Lower leg skin (tissue), 4 donors: Measurements from ENCODE around the gene BCO1. TPM values are rescaled to one million over a fixed set of nuclear protein-coding genes. Genes with fewer than 3 reads are reported as not detected.

Experiments
- DNase-seq, 2 donors: peaks; one replicate each; pipeline ENCODE4 v3.0.0-alpha.2; 2019; ENCODE audit warnings: low spot score in 2 of 2
- H3K4me3 ChIP-seq: fragments of 200-600 bp; sonication (generic); 2 replicates; pipeline ENCODE4 v1.5.1; 2017; ENCODE audit warnings: mild to moderate bottlenecking, low read depth; ENCODE audit not compliant: poor library complexity, severe bottlenecking
- POLR2A ChIP-seq, 2 donors: fragments of 450-650 bp; IDR thresholded peaks; one replicate each; pipeline ENCODE4 v1.6.1; 2016 to 2017; ENCODE audit warnings: antibody characterized with exemption in 2 of 2, mild to moderate bottlenecking in 1 of 2, moderate library complexity in 1 of 2
- whole genome bisulfite sequencing, 2 donors: methylation state at CpG; one replicate each; pipeline ENCODE4 v1.1.5; 2018; 5-methylcytosine and 5-hydroxymethylcytosine counted together
- intact Hi-C: fragments of 100-400 bp; cut with DNase I; formaldehyde crosslinking; loops from one replicate; pipeline ENCODE4 v1.15.0; 2023; ENCODE audit warnings: low total_unique reads
- total RNA-seq, 4 donors: library from RNA; depleted of rRNA; stranded (reverse); fragments of >200 nt; gene quantifications; one replicate each; pipeline ENCODE4 v1.1.0, GENCODE V29; 2016
- TF ChIP-seq, protein P1 (sequence below), 3 donors: fragments of 450-650 bp; IDR thresholded peaks; one replicate each; pipeline ENCODE4 v1.5.1; 2016; ENCODE audit warnings: antibody characterized with exemption in 3 of 3, mild to moderate bottlenecking in 3 of 3, moderate library complexity in 2 of 3

Gene BCO1
- total RNA-seq, 4 donors from 2014 or later, result 0.12 to 0.29 TPM; not detected in 2

GRCh38 chr16:81286190-81286589, 47.7 kb downstream of the BCO1 start:
- no peak overlapping the region for H3K4me3 ChIP-seq
- WGBS, 2 donors, result 89 to 94% methylated on average over 1 of the region's 1 CpG
- DNase-seq, result no peak
- intact Hi-C loops, result no loop called here
- no peak for TF ChIP-seq POLR2A (IDR thresholded peaks at IDR 0.05)
- TF ChIP-seq, protein P1, sequence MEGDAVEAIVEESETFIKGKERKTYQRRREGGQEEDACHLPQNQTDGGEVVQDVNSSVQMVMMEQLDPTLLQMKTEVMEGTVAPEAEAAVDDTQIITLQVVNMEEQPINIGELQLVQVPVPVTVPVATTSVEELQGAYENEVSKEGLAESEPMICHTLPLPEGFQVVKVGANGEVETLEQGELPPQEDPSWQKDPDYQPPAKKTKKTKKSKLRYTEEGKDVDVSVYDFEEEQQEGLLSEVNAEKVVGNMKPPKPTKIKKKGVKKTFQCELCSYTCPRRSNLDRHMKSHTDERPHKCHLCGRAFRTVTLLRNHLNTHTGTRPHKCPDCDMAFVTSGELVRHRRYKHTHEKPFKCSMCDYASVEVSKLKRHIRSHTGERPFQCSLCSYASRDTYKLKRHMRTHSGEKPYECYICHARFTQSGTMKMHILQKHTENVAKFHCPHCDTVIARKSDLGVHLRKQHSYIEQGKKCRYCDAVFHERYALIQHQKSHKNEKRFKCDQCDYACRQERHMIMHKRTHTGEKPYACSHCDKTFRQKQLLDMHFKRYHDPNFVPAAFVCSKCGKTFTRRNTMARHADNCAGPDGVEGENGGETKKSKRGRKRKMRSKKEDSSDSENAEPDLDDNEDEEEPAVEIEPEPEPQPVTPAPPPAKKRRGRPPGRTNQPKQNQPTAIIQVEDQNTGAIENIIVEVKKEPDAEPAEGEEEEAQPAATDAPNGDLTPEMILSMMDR (IDR thresholded peaks at IDR 0.05), result no peak

GRCh38 chr16:81291117-81291516, 52.6 kb downstream of the BCO1 start:
- no peak for TF ChIP-seq POLR2A (IDR thresholded peaks at IDR 0.05)
- TF ChIP-seq, protein P1 (IDR thresholded peaks at IDR 0.05), result no peak
- H3K4me3 ChIP-seq, result no peak overlapping the region
- intact Hi-C loops, result no loop called here
- WGBS, 2 donors, result 91 to 92% methylated on average over 9 of the region's 9 CpGs
- DNase-seq, result no peak

GRCh38 chr16:81292936-81293335, 54.4 kb downstream of the BCO1 start:
- DNase-seq, result no peak
- TF ChIP-seq, protein P1 (IDR thresholded peaks at IDR 0.05), result no peak
- no peak for TF ChIP-seq POLR2A (IDR thresholded peaks at IDR 0.05)
- no peak overlapping the region for H3K4me3 ChIP-seq
- WGBS, 2 donors, result 77 to 86% methylated on average over 5 of the region's 5 CpGs
- intact Hi-C loops, result no loop called here

- intact Hi-C loops, result no loop called here
- 71 to 72% methylated on average over 11 of the region's 11 CpGs for WGBS, 2 donors
- H3K4me3 ChIP-seq, result no peak overlapping the region
Measured at GRCh38 chr16:81293909-81294802, 55.7 kb downstream of the BCO1 start.

DNA sequence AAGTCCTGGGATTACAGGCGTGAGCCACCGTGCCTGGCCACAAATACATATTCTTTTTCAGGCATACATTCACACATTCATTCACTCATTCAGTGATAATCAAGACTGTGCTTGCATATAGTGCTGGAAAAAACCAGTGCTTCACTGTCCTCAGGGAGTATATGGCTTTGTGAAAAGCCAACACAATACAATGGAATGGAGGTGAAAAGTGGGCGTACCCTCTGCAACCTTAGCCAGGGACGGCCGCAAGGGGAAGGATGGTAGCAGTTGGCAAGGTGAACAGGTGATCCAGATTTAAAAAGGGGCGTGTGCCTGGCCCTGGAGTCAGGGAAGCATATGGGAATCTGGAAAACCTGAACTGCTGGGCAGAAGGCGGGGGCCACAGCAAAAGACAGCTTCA, 58.1 kb downstream of the BCO1 start:
- 49 to 61% methylated on average over 7 of the region's 7 CpGs for WGBS, 2 donors
- intact Hi-C loops, result no loop called here
- no peak overlapping the region for H3K4me3 ChIP-seq
- peak in 1 of 2 donors; percentile 54 for DNase-seq
- TF ChIP-seq POLR2A (IDR thresholded peaks at IDR 0.05), result no peak
- TF ChIP-seq, protein P1 (IDR thresholded peaks at IDR 0.05), result no peak

More at GRCh38 chr16:81293909-81294802, 55.7 kb downstream of the BCO1 start:
- no peak for TF ChIP-seq POLR2A (IDR thresholded peaks at IDR 0.05)
- TF ChIP-seq, protein P1 (IDR thresholded peaks at IDR 0.05), result no peak
- DNase-seq, result no peak
